PC-3 (cell line): ENCODE measurements around the gene ARHGAP22. TPM values are rescaled to one million over a fixed set of nuclear protein-coding genes. Genes with fewer than 3 reads are reported as not detected.

ENCODE experiments used
- ATAC-seq: fragments of 200-7000 bp; cut with Tn5 transposase; 2 replicates; pipeline ENCODE4 v1.9.1; 2020; ENCODE audit warnings: mild to moderate bottlenecking, moderate library complexity
- BruUV-seq: library from RNA; stranded (reverse); fragments of 400-500 nt; replicated peaks from 2 replicates; lab custom pipeline; 2021; lab: Mats Ljungman, UMichigan
- CTCF ChIA-PET: fragments of 300-600 bp; sonication (Branson Sonifier 250); formaldehyde crosslinking; loops from one replicate; lab custom pipeline; 2022; ENCODE audit warnings: antibody characterized with exemption; lab: Charles Lee
- POLR2A ChIA-PET: fragments of 300-600 bp; sonication (Branson Sonifier 250); formaldehyde crosslinking; loops from one replicate; lab custom pipeline; 2022; ENCODE audit warnings: antibody characterized with exemption; ENCODE audit not compliant: unreplicated experiment; lab: Charles Lee
- DNase-seq: peaks from one replicate; pipeline ENCODE4 v3.0.0-alpha.2; 2015
- H2AFZ ChIP-seq: fragments of 300-600 bp; sonication (generic); 2 replicates; pipeline ENCODE4 v1.6.0; 2016; ENCODE audit warnings: antibody characterized with exemption, low read length
- H3F3A ChIP-seq: fragments of 300-600 bp; sonication (generic); one replicate; pipeline ENCODE4 v1.6.0; 2017; ENCODE audit warnings: antibody characterized with exemption, low read length, control low read depth, mild to moderate bottlenecking; ENCODE audit not compliant: unreplicated experiment
- H3K27ac ChIP-seq: fragments of 300-600 bp; sonication (generic); 2 replicates; pipeline ENCODE4 v1.5.1; 2016; ENCODE audit warnings: mild to moderate bottlenecking, low read length
- H3K27me3 ChIP-seq: fragments of 300-600 bp; sonication (generic); 2 replicates; pipeline ENCODE4 v1.6.1; 2016; ENCODE audit warnings: low read length, mixed read lengths
- H3K36me3 ChIP-seq: fragments of 300-600 bp; sonication (generic); 2 replicates; pipeline ENCODE4 v1.6.1; 2016; ENCODE audit warnings: low read depth, mixed run types, low read length, mixed read lengths
- H3K4me1 ChIP-seq: fragments of 300-600 bp; sonication (generic); 2 replicates; pipeline ENCODE4 v1.5.1; 2016; ENCODE audit warnings: low read length; ENCODE audit not compliant: insufficient read depth
- H3K4me2 ChIP-seq: fragments of 300-600 bp; sonication (generic); 2 replicates; pipeline ENCODE4 v1.6.0; 2016; ENCODE audit warnings: low read length
- H3K4me3 ChIP-seq: fragments of 300-600 bp; sonication (generic); 2 replicates; pipeline ENCODE4 v1.5.1; 2016; ENCODE audit warnings: mild to moderate bottlenecking, low read length, mixed read lengths
- H3K79me2 ChIP-seq: fragments of 300-600 bp; sonication (generic); 2 replicates; pipeline ENCODE4 v1.6.1; 2017; ENCODE audit warnings: low read length, mixed read lengths
- H3K9ac ChIP-seq: fragments of 300-600 bp; sonication (generic); 2 replicates; pipeline ENCODE4 v1.6.0; 2016; ENCODE audit warnings: mild to moderate bottlenecking, low read length
- H3K9me2 ChIP-seq: fragments of 300-600 bp; sonication (generic); replicated peaks from 2 replicates; pipeline ENCODE4 v1.6.1; 2016; ENCODE audit warnings: mixed run types, low read length, mixed read lengths
- H3K9me3 ChIP-seq: fragments of 300-600 bp; sonication (generic); 2 replicates; pipeline ENCODE4 v1.6.1; 2016; ENCODE audit warnings: low read length, mixed read lengths
- H4K20me1 ChIP-seq: fragments of 300-600 bp; sonication (generic); 2 replicates; pipeline ENCODE4 v1.6.1; 2016; ENCODE audit warnings: low read length, mixed read lengths
- EZH2 ChIP-seq: fragments of 300-600 bp; sonication (generic); IDR thresholded peaks from one replicate; pipeline ENCODE4 v1.6.1; 2017; ENCODE audit warnings: antibody characterized with exemption, mild to moderate bottlenecking, low read length; ENCODE audit not compliant: unreplicated experiment
- EZH2phosphoT487 ChIP-seq: fragments of 300-600 bp; sonication (generic); IDR thresholded peaks from 2 replicates; pipeline ENCODE4 v1.6.1; 2018; ENCODE audit warnings: mild to moderate bottlenecking, antibody characterized with exemption, low read length, borderline replicate concordance
- intact Hi-C: fragments of 100-400 bp; cut with micrococcal nuclease; formaldehyde crosslinking; loops from 2 replicates; pipeline ENCODE4 v1.9.0; 2023
- total RNA-seq: library from RNA; depleted of rRNA; stranded (reverse); fragments of >200 nt; gene quantifications from 2 replicates; pipeline ENCODE4 v1.2.3, GENCODE V29; 2014
- TF ChIP-seq, protein P1 (sequence below): fragments of 300-600 bp; sonication (generic); conservative IDR thresholded peaks from 2 replicates; pipeline ENCODE4 v1.5.1; 2017; ENCODE audit warnings: antibody characterized with exemption, low read depth, mild to moderate bottlenecking, low read length

The ARHGAP22 gene
- total RNA-seq, 1 experiment from 2014 or later: 12.2 TPM

DNA sequence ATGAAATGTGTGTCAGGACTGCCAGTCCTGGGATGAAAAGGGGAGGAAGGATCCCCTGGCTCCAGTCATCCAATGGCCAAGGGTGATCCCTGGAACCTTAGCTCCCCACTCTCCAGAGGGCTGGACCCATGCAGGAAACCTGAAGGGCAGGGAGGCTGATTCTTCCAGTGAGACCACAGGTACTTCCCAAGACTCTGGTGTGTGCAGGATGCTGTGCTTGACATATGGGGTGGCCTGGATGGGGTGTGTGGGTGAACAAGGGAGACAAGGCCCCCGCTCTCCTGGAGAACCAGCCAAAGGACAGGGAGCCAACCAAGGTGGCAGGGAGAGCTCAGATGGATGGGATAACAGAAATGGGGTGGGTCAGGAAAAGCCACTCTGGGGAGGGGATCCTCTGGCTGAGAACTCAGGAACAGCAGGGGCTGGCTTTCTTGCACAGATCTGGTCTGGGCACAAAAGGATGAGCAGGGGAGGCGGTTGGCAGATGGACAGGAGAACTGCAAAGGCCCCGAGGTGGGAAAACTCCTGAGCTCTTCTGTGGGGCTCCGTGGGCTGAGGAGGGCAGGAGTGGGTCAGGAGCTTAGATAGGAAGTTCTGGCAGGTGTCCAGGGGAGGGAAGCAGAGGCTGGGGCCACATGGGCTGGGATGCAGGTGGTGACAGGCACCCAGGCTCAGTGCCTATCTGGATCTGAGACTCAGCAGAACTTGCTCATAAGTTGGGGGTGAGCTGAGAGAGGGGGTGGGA lies 100.6 kb downstream of the ARHGAP22 start:
- Histone ChIP-seq H3K9me2 (no peaks in the 10 kb centered on the region), H3F3A (no peaks in the 10 kb centered on the region), H3K27ac (no peak overlapping the region), H3K4me3 (no peak overlapping the region), H3K9ac (no peak overlapping the region), H3K9me3 (no peaks in the 10 kb centered on the region), H3K4me1 (peaks cover 9% of the 10 kb centered on the region; the same call in 1 of the 2 replicates), H2AFZ (no peak overlapping the region), H4K20me1 (no peaks in the 10 kb centered on the region), H3K79me2 (no peaks in the 10 kb centered on the region), H3K4me2 (no peak overlapping the region), H3K27me3 (no peaks in the 10 kb centered on the region), H3K36me3 (no peaks in the 10 kb centered on the region)
- ChIA-PET POLR2A (no interaction called here), CTCF (interaction anchor here (0.7 kb wide), 1 partner anchor 140 kb away, joined by 4 read pairs; no protein-coding TSS in a partner anchor)
- intact Hi-C loops: no loop called here
- BruUV-seq: no TSS peak
- ATAC-seq (no peak), DNase-seq (no peak)
- no peak for TF ChIP-seq EZH2
- TF ChIP-seq, protein P1, sequence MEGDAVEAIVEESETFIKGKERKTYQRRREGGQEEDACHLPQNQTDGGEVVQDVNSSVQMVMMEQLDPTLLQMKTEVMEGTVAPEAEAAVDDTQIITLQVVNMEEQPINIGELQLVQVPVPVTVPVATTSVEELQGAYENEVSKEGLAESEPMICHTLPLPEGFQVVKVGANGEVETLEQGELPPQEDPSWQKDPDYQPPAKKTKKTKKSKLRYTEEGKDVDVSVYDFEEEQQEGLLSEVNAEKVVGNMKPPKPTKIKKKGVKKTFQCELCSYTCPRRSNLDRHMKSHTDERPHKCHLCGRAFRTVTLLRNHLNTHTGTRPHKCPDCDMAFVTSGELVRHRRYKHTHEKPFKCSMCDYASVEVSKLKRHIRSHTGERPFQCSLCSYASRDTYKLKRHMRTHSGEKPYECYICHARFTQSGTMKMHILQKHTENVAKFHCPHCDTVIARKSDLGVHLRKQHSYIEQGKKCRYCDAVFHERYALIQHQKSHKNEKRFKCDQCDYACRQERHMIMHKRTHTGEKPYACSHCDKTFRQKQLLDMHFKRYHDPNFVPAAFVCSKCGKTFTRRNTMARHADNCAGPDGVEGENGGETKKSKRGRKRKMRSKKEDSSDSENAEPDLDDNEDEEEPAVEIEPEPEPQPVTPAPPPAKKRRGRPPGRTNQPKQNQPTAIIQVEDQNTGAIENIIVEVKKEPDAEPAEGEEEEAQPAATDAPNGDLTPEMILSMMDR: no peak
- TF ChIP-seq EZH2phosphoT487: no peak

DNA sequence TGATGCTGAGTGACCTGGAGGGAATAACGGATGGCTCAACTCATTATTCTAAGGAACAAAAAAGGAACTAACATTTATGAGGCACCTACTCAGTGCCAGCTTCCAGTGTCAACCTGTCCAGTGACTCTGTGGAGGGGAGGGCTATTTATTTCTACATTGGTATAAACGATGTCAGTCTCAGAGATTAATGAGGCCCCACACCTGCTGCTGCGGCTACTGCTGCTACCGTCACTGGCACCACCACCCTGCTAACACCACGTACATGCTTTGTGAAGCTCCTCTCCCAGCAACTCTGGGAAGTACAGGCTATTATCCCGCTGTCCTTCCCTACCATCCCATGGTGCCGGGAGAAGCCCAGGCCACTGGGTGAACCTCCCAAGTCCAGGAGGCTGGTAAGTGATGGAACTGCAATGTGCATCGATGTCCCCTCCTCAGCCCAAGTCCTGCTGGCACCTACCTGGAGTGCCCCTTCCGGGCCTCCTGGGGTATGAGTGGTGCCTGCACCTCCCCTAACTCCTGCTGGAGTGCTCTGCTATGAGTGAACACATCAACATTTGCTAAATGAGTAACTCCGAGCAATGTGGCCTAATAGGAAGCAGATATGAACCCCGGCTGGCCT lies 101.5 kb downstream of the ARHGAP22 start:
- no peaks in the 10 kb centered on the region for H3K27me3 ChIP-seq
- H3K4me2 ChIP-seq: no peak overlapping the region
- POLR2A ChIA-PET: no interaction called here
- H3K9me3 ChIP-seq: no peaks in the 10 kb centered on the region
- H3K9ac ChIP-seq: no peak overlapping the region
- H3K4me1 ChIP-seq: peaks cover 4% of the 10 kb centered on the region; the same call in 1 of the 2 replicates
- no peaks in the 10 kb centered on the region for H3K79me2 ChIP-seq
- H3K9me2 ChIP-seq: no peaks in the 10 kb centered on the region
- H2AFZ ChIP-seq: no peak overlapping the region
- BruUV-seq: no TSS peak
- no peaks in the 10 kb centered on the region for H3K36me3 ChIP-seq
- intact Hi-C loops: no loop called here
- H3K4me3 ChIP-seq: no peak overlapping the region
- H4K20me1 ChIP-seq: no peaks in the 10 kb centered on the region
- CTCF ChIA-PET: no interaction called here
- no peak overlapping the region for H3K27ac ChIP-seq
- no peak for ATAC-seq
- DNase-seq: no peak
- TF ChIP-seq, protein P1: no peak
- TF ChIP-seq EZH2 (no peak), EZH2phosphoT487 (no peak)
- H3F3A ChIP-seq: no peaks in the 10 kb centered on the region

DNA sequence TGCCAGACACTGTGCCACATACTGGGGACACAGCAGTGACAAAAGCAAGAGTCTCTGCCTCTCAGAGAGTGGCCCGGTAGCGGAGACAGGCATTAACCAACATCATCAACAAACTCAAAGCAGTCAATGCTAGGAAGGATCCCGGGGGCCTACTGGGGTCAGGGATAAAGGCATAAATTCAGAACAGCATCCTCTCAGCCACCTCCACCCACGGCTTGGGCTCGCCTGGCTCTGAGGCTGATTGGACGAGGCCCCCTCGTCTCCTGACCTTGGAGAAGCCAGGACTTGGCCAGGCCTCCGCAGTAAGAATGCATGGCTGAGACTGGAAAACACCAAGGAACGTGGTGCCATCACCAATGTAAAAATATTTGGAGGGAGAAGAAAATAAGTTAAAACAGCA lies 102.1 kb downstream of the ARHGAP22 start:
- Histone ChIP-seq H3K9me3 (no peaks in the 10 kb centered on the region), H3K4me3 (no peak overlapping the region), H2AFZ (no peak overlapping the region), H3K4me1 (peaks cover 1% of the 10 kb centered on the region; the same call in 1 of the 2 replicates), H3K36me3 (no peaks in the 10 kb centered on the region), H3K4me2 (no peak overlapping the region), H3K9me2 (no peaks in the 10 kb centered on the region), H3K27me3 (no peaks in the 10 kb centered on the region), H4K20me1 (no peaks in the 10 kb centered on the region), H3K9ac (no peak overlapping the region), H3F3A (no peaks in the 10 kb centered on the region), H3K79me2 (no peaks in the 10 kb centered on the region), H3K27ac (no peak overlapping the region)
- ATAC-seq: no peak
- intact Hi-C loops: no loop called here
- no peak for TF ChIP-seq EZH2phosphoT487
- TF ChIP-seq, protein P1: no peak
- TF ChIP-seq EZH2: no peak
- BruUV-seq: no TSS peak
- ChIA-PET POLR2A (no interaction called here), CTCF (no interaction called here)
- DNase-seq: no peak
